HepG2 (cell line): Measurements from ENCODE around the gene FANCG. TPM values are rescaled to one million over a fixed set of nuclear protein-coding genes. Genes with fewer than 3 reads are reported as not detected.
A peak's percentile ranks its signal among the peaks of the same experiment; 100 is the strongest.

Experiments
- ELF1 ChIP-seq: sonication (generic); formaldehyde crosslinking; IDR thresholded peaks from 2 replicates; pipeline ENCODE4 v1.4.0; 2020; ENCODE audit warnings: missing genetic modification reagents
- ELF4 ChIP-seq: sonication (generic); formaldehyde crosslinking; IDR thresholded peaks from 2 replicates; pipeline ENCODE4 v1.5.0; 2020; ENCODE audit warnings: missing genetic modification reagents, mild to moderate bottlenecking, moderate library complexity, borderline replicate concordance
- GTF3A ChIP-seq: sonication (generic); formaldehyde crosslinking; conservative IDR thresholded peaks from 2 replicates; pipeline ENCODE4 v1.4.0; 2020; ENCODE audit warnings: mild to moderate bottlenecking, missing genetic modification reagents
- IRF1 ChIP-seq: sonication (generic); formaldehyde crosslinking; IDR thresholded peaks from 2 replicates; pipeline ENCODE4 v1.4.0; 2020; ENCODE audit warnings: low read depth, mild to moderate bottlenecking, missing genetic modification reagents
- KDM5B ChIP-seq: sonication (generic); formaldehyde crosslinking; IDR thresholded peaks from 2 replicates; pipeline ENCODE4 v1.4.0; 2020; ENCODE audit warnings: missing genetic modification reagents, mild to moderate bottlenecking, borderline replicate concordance
- MYPOP ChIP-seq: sonication (generic); formaldehyde crosslinking; IDR thresholded peaks from 2 replicates; pipeline ENCODE4 v1.8.1; 2023; ENCODE audit warnings: mild to moderate bottlenecking, moderate library complexity, missing genetic modification reagents
- PLRG1 ChIP-seq: fragments of 450-650 bp; conservative IDR thresholded peaks from 2 replicates; pipeline ENCODE4 v1.6.1; 2016
- TOPORS ChIP-seq: sonication (generic); formaldehyde crosslinking; IDR thresholded peaks from 2 replicates; pipeline ENCODE4 v1.8.0; 2023; ENCODE audit warnings: mild to moderate bottlenecking, missing genetic modification reagents
- ZIK1 ChIP-seq: sonication (generic); formaldehyde crosslinking; IDR thresholded peaks from 2 replicates; pipeline ENCODE4 v1.5.0; 2020; ENCODE audit warnings: mild to moderate bottlenecking, low read depth, missing genetic modification reagents, borderline replicate concordance
- ZNF12 ChIP-seq: sonication (generic); formaldehyde crosslinking; IDR thresholded peaks from 2 replicates; pipeline ENCODE4 v1.5.0; 2020; ENCODE audit warnings: missing genetic modification reagents
- ZNF124 ChIP-seq: sonication (generic); formaldehyde crosslinking; IDR thresholded peaks from 2 replicates; pipeline ENCODE4 v1.4.0; 2020; ENCODE audit warnings: missing genetic modification reagents
- ZNF180 ChIP-seq: sonication (generic); formaldehyde crosslinking; IDR thresholded peaks from 2 replicates; pipeline ENCODE4 v1.4.0; 2020; ENCODE audit warnings: low read depth, missing genetic modification reagents, borderline replicate concordance
- ZNF260 ChIP-seq: sonication (generic); formaldehyde crosslinking; IDR thresholded peaks from 2 replicates; pipeline ENCODE4 v1.4.0; 2020; ENCODE audit warnings: missing genetic modification reagents, low read depth, mild to moderate bottlenecking, borderline replicate concordance
- ZNF34 ChIP-seq: sonication (generic); formaldehyde crosslinking; IDR thresholded peaks from 2 replicates; pipeline ENCODE4 v1.4.0; 2020; ENCODE audit warnings: mild to moderate bottlenecking, missing genetic modification reagents, borderline replicate concordance
- ZNF605 ChIP-seq: sonication (generic); formaldehyde crosslinking; IDR thresholded peaks from 2 replicates; pipeline ENCODE4 v1.8.0; 2022; ENCODE audit warnings: mild to moderate bottlenecking, missing genetic modification reagents
- ZNF775 ChIP-seq: sonication (generic); formaldehyde crosslinking; IDR thresholded peaks from 2 replicates; pipeline ENCODE4 v1.4.0; 2020; ENCODE audit warnings: missing genetic modification reagents, mild to moderate bottlenecking, moderate library complexity, borderline replicate concordance
- polyA plus RNA-seq, 8 experiments: library from polyadenylated mRNA; depleted of rRNA in 3 of 8; stranded (reverse) in 7 of 8; unstranded in 1 of 8; fragments of >200 nt; fragmentation: Illumina TruSeq in 4 of 8; extraction: Trizol in 4 of 8; gene quantifications; 2 replicates each; pipeline versions ENCODE4 v1.2.1 to v1.2.3, GENCODE V29; 2011 to 2016; ENCODE audit warnings: low read depth in 4 of 8, missing spikeins in 1 of 8, mixed read lengths in 1 of 8; ENCODE audit not compliant: insufficient read depth in 1 of 8
- total RNA-seq, 5 experiments: library from RNA; depleted of rRNA; stranded (reverse); fragments of >200 nt; fragmentation: Illumina TruSeq; extraction: Trizol; gene quantifications; 2 replicates each; pipeline ENCODE4 v1.2.3, GENCODE V29; 2016; ENCODE audit warnings: low read depth in 1 of 5
- TF ChIP-seq, protein P1 (sequence below): IDR thresholded peaks from 2 replicates; pipeline ENCODE4 v1.6.1; 2016; ENCODE audit warnings: low read depth, missing genetic modification reagents, missing compliant biosample characterization
- TF ChIP-seq, protein P2 (sequence below): sonication (generic); formaldehyde crosslinking; IDR thresholded peaks from 2 replicates; pipeline ENCODE4 v1.9.0; 2021; ENCODE audit warnings: missing genetic modification reagents, borderline replicate concordance

The FANCG gene
- total and polyA plus RNA-seq, 2 of the 13 experiments (the other 11 are each of a cell fraction or from before 2014, with no cell fraction given): 14.4 to 45.1 TPM

GRCh38 chr9:35079426-35080341, at the start of gene FANCG (continued):
- TF ChIP-seq ELF4 (CRISPR knock-in tag): peak; percentile 43; the same call in 1 of the 2 replicates
- no peak for TF ChIP-seq PLRG1
- peak; percentile 46; the same call in 1 of the 2 replicates for TF ChIP-seq KDM5B (CRISPR knock-in tag)
- no peak for TF ChIP-seq ZNF34 (CRISPR knock-in tag)
- TF ChIP-seq, protein P1, sequence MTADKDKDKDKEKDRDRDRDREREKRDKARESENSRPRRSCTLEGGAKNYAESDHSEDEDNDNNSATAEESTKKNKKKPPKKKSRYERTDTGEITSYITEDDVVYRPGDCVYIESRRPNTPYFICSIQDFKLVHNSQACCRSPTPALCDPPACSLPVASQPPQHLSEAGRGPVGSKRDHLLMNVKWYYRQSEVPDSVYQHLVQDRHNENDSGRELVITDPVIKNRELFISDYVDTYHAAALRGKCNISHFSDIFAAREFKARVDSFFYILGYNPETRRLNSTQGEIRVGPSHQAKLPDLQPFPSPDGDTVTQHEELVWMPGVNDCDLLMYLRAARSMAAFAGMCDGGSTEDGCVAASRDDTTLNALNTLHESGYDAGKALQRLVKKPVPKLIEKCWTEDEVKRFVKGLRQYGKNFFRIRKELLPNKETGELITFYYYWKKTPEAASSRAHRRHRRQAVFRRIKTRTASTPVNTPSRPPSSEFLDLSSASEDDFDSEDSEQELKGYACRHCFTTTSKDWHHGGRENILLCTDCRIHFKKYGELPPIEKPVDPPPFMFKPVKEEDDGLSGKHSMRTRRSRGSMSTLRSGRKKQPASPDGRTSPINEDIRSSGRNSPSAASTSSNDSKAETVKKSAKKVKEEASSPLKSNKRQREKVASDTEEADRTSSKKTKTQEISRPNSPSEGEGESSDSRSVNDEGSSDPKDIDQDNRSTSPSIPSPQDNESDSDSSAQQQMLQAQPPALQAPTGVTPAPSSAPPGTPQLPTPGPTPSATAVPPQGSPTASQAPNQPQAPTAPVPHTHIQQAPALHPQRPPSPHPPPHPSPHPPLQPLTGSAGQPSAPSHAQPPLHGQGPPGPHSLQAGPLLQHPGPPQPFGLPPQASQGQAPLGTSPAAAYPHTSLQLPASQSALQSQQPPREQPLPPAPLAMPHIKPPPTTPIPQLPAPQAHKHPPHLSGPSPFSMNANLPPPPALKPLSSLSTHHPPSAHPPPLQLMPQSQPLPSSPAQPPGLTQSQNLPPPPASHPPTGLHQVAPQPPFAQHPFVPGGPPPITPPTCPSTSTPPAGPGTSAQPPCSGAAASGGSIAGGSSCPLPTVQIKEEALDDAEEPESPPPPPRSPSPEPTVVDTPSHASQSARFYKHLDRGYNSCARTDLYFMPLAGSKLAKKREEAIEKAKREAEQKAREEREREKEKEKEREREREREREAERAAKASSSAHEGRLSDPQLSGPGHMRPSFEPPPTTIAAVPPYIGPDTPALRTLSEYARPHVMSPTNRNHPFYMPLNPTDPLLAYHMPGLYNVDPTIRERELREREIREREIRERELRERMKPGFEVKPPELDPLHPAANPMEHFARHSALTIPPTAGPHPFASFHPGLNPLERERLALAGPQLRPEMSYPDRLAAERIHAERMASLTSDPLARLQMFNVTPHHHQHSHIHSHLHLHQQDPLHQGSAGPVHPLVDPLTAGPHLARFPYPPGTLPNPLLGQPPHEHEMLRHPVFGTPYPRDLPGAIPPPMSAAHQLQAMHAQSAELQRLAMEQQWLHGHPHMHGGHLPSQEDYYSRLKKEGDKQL: no peak
- no peak; the same call in 1 of the 2 replicates for TF ChIP-seq ZIK1
- peak; percentile 85; the same call in 1 of the 2 replicates for TF ChIP-seq TOPORS (CRISPR knock-in tag)
- TF ChIP-seq, protein P2, sequence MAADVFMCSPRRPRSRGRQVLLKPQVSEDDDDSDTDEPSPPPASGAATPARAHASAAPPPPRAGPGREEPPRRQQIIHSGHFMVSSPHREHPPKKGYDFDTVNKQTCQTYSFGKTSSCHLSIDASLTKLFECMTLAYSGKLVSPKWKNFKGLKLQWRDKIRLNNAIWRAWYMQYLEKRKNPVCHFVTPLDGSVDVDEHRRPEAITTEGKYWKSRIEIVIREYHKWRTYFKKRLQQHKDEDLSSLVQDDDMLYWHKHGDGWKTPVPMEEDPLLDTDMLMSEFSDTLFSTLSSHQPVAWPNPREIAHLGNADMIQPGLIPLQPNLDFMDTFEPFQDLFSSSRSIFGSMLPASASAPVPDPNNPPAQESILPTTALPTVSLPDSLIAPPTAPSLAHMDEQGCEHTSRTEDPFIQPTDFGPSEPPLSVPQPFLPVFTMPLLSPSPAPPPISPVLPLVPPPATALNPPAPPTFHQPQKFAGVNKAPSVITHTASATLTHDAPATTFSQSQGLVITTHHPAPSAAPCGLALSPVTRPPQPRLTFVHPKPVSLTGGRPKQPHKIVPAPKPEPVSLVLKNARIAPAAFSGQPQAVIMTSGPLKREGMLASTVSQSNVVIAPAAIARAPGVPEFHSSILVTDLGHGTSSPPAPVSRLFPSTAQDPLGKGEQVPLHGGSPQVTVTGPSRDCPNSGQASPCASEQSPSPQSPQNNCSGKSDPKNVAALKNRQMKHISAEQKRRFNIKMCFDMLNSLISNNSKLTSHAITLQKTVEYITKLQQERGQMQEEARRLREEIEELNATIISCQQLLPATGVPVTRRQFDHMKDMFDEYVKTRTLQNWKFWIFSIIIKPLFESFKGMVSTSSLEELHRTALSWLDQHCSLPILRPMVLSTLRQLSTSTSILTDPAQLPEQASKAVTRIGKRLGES: no peak
- peak; percentile 85 for TF ChIP-seq ZNF605 (CRISPR knock-in tag)
- TF ChIP-seq ZNF124 (CRISPR knock-in tag): no peak
- no peak for TF ChIP-seq ZNF260 (CRISPR knock-in tag)
- no peak for TF ChIP-seq IRF1 (CRISPR knock-in tag)
- TF ChIP-seq ZNF12 (CRISPR knock-in tag): no peak
- TF ChIP-seq ELF1 (CRISPR knock-in tag): peak; percentile 89
- TF ChIP-seq MYPOP (CRISPR knock-in tag): peak; percentile 49; the same call in 1 of the 2 replicates
- no peak for TF ChIP-seq GTF3A (CRISPR knock-in tag)
- TF ChIP-seq ZNF180 (CRISPR knock-in tag): 0 out of 2 replicates have a peak, but pooled peaks have one; percentile 6
- no peak for TF ChIP-seq ZNF775 (CRISPR knock-in tag)
